Tongue (tissue), 2 donors: ENCODE measurements around the gene KLK2. TPM values are rescaled to one million over a fixed set of nuclear protein-coding genes. Genes with fewer than 3 reads are reported as not detected.
A peak's percentile ranks its signal among the peaks of the same experiment; 100 is the strongest.

Experiments used
- DNase-seq: peaks from one replicate; pipeline ENCODE4 v3.0.0-alpha.2; 2015
- total RNA-seq: library from RNA; depleted of rRNA; stranded (reverse); fragments of >200 nt; gene quantifications from one replicate; pipeline ENCODE4 v1.2.3, GENCODE V29; 2014

The KLK2 gene
- total RNA-seq, 1 donor from 2014 or later, result not detected

DNA sequence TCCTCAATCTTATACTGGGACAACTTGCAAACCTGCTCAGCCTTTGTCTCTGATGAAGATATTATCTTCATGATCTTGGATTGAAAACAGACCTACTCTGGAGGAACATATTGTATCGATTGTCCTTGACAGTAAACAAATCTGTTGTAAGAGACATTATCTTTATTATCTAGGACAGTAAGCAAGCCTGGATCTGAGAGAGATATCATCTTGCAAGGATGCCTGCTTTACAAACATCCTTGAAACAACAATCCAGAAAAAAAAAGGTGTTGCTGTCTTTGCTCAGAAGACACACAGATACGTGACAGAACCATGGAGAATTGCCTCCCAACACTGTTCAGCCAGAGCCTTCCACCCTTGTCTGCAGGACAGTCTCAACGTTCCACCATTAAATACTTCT lies 22.5 kb upstream of the KLK2 start:
- no peak for DNase-seq

GRCh38 chr19:50851620-50852019 lies 21.6 kb upstream of the KLK2 start:
- DNase-seq, result no peak

- DNase-seq, result no peak
Observed at GRCh38 chr19:50854636-50855410, 18.4 kb upstream of the KLK2 start, which contains the start of gene KLK3. KLK3 (plus strand) TSS chr19:50854915; CDS start chr19:50854956, 41 bp downstream.

GRCh38 chr19:50857366-50857765 lies 15.9 kb upstream of the KLK2 start:
- DNase-seq, result no peak

DNA sequence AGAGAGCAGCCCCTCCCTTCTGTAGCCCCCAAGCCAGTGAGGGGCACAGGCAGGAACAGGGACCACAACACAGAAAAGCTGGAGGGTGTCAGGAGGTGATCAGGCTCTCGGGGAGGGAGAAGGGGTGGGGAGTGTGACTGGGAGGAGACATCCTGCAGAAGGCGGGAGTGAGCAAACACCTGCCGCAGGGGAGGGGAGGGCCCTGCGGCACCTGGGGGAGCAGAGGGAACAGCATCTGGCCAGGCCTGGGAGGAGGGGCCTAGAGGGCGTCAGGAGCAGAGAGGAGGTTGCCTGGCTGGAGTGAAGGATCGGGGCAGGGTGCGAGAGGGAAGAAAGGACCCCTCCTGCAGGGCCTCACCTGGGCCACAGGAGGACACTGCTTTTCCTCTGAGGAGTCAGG lies 14.4 kb upstream of the KLK2 start:
- DNase-seq, result no peak

DNA sequence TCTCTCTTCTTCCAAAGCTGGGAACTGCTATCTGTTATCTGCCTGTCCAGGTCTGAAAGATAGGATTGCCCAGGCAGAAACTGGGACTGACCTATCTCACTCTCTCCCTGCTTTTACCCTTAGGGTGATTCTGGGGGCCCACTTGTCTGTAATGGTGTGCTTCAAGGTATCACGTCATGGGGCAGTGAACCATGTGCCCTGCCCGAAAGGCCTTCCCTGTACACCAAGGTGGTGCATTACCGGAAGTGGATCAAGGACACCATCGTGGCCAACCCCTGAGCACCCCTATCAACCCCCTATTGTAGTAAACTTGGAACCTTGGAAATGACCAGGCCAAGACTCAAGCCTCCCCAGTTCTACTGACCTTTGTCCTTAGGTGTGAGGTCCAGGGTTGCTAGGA lies 13.4 kb upstream of the KLK2 start:
- DNase-seq, result no peak

GRCh38 chr19:50861010-50861409 lies 12.2 kb upstream of the KLK2 start:
- no peak for DNase-seq

DNA sequence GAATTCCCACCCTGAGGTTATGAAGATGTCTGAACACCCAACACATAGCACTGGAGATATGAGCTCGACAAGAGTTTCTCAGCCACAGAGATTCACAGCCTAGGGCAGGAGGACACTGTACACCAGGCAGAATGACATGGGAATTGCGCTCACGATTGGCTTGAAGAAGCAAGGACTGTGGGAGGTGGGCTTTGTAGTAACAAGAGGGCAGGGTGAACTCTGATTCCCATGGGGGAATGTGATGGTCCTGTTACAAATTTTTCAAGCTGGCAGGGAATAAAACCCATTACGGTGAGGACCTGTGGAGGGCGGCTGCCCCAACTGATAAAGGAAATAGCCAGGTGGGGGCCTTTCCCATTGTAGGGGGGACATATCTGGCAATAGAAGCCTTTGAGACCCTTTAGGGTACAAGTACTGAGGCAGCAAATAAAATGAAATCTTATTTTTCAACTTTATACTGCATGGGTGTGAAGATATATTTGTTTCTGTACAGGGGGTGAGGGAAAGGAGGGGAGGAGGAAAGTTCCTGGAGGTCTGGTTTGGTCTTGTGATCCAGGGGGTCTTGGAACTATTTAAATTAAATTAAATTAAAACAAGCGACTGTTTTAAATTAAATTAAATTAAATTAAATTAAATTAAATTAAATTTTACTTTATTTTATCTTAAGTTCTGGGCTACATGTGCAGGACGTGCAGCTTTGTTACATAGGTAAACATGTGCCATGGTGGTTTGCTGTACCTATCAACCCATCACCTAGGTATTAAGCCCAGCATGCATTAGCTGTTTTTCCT lies 11.5 kb upstream of the KLK2 start:
- no peak for DNase-seq

- DNase-seq, result no peak
Observed at GRCh38 chr19:50869479-50869878, 3.8 kb upstream of the KLK2 start.

GRCh38 chr19:50870417-50871089 lies 2.7 kb upstream of the KLK2 start:
- DNase-seq, result no peak

GRCh38 chr19:50874211-50874610 lies 972 bp downstream of the KLK2 start:
- DNase-seq, result no peak

GRCh38 chr19:50875795-50876422 lies 2.7 kb downstream of the KLK2 start:
- DNase-seq, result no peak

GRCh38 chr19:50876456-50876855 lies 3.2 kb downstream of the KLK2 start:
- peak; percentile 23 for DNase-seq

GRCh38 chr19:50877338-50877737 lies 4.1 kb downstream of the KLK2 start:
- no peak for DNase-seq

DNA sequence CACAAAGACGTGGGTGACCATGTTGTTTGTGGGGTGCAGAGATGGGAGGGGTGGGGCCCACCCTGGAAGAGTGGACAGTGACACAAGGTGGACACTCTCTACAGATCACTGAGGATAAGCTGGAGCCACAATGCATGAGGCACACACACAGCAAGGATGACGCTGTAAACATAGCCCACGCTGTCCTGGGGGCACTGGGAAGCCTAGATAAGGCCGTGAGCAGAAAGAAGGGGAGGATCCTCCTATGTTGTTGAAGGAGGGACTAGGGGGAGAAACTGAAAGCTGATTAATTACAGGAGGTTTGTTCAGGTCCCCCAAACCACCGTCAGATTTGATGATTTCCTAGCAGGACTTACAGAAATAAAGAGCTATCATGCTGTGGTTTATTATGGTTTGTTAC lies 5.6 kb downstream of the KLK2 start:
- DNase-seq, result no peak

DNA sequence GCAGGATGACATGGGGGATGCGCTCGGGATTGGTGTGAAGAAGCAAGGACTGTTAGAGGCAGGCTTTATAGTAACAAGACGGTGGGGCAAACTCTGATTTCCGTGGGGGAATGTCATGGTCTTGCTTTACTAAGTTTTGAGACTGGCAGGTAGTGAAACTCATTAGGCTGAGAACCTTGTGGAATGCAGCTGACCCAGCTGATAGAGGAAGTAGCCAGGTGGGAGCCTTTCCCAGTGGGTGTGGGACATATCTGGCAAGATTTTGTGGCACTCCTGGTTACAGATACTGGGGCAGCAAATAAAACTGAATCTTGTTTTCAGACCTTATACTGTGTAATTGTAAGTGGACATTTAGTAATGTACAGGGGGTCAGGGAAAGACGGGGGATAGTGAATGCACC lies 7.0 kb downstream of the KLK2 start:
- DNase-seq, result no peak

GRCh38 chr19:50882188-50882587 lies 8.9 kb downstream of the KLK2 start:
- no peak for DNase-seq

- no peak for DNase-seq
Observed at GRCh38 chr19:50889638-50890037, 16.4 kb downstream of the KLK2 start.

DNA sequence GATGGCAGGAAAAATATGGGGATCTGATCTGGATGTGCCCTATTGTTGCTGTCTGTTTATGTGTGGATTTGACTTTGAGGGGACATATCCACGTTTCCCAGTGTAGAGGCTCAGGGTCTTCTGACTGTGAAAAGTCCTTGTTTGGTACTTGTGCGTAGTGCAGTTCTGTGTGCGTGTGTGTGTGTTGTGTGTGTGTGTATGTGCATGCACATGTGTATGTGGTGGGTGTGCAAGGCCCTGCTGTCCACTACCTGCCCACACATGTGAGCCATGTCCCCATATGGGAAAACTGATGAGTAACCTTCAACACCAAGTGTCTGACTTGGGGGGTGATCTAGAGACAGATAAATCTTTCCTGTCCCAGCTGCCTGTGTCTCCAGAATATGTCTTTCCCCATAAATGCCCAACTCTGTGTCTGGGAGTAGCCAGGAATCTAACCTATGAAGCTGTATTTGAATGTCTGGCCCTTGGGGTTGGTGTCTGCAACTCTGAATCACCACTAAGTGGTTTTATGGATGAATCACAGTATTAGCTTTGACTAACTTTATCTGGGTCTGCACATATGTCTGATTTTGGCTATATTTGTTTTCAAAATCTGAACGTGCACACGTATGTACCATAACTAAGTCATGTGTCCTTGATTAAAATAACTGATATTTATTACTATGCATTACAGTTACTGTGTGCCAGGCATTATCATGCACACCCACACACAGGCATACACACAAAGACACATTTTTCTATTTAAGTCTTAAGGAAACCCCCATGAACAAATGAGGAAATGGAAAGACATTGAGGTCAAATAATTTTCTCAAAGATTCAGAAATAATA lies 17.4 kb downstream of the KLK2 start:
- DNase-seq, result no peak

- DNase-seq, result no peak
Observed at GRCh38 chr19:50891253-50891625, 18.0 kb downstream of the KLK2 start.

DNA sequence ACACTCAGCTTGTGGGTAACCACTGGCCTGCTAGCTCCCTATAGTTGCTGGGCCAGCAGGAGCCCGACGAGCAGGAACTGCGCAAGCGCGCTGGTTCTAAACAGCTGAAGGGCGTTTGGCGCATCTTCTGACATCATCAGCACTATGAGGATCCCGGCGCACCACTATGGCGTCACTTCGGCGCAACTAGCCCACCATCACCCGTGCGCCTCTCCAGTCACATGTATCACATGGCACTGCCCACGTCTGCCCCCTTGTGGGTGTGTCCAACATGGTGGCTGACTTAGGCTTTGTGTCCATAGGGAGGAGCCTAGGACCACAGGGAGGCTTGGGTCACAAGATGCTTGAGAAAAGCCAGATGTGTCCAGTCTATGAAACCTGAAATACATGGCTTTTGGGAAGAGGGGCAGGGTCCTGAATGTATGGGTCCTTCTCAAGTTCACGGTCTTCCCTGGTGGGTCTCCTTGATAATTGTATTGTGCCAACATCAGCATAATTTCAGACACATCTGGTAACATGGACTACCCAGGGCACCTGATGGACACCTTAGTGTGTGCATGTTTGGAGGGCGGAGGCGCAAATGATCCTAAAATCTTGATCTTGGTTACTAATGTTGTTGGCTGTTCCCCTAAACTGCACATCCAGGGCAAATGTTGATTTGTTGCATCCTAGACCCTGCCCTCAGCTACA lies 20.0 kb downstream of the KLK2 start:
- no peak for DNase-seq
